HG03378 (cell line): Measurements from ENCODE around the gene ANXA5.

ENCODE experiments used
- ATAC-seq: cut with Tn5 transposase; IDR thresholded peaks from one replicate; pipeline ENCODE4 v1.9.1; 2021; ENCODE audit warnings: mild to moderate bottlenecking, moderate library complexity; ENCODE audit not compliant: unreplicated experiment

ANXA5 gene

GRCh38 chr4:121712001-121712651 lies 15.3 kb upstream of the ANXA5 start:
- no peak for ATAC-seq

- peak; percentile 79 for ATAC-seq
These were observed 14.7 kb upstream of the ANXA5 start for GRCh38 chr4:121711263-121712000.

GRCh38 chr4:121709766-121710405 lies 13.1 kb upstream of the ANXA5 start:
- ATAC-seq, result peak; percentile 49

GRCh38 chr4:121707344-121707743 lies 10.6 kb upstream of the ANXA5 start:
- ATAC-seq, result no peak

GRCh38 chr4:121706595-121707021 lies 9.8 kb upstream of the ANXA5 start:
- ATAC-seq, result peak; percentile 66

GRCh38 chr4:121705521-121705920 lies 8.7 kb upstream of the ANXA5 start:
- no peak for ATAC-seq

- ATAC-seq, result no peak
These were observed 5.4 kb upstream of the ANXA5 start for GRCh38 chr4:121702136-121702535.

- no peak for ATAC-seq
These were observed 4.5 kb upstream of the ANXA5 start for GRCh38 chr4:121701263-121701662.

GRCh38 chr4:121698236-121698671 lies 1.5 kb upstream of the ANXA5 start:
- no peak for ATAC-seq

- peak; percentile 39 for ATAC-seq
These were observed 784 bp upstream of the ANXA5 start for GRCh38 chr4:121697564-121697963.

- peak; percentile 31 for ATAC-seq
These were observed 605 bp downstream of the ANXA5 start for GRCh38 chr4:121696170-121696580.

GRCh38 chr4:121693886-121694285 lies 2.9 kb downstream of the ANXA5 start:
- no peak for ATAC-seq

GRCh38 chr4:121693450-121693849 lies 3.3 kb downstream of the ANXA5 start:
- no peak for ATAC-seq

- ATAC-seq, result no peak
These were observed 4.5 kb downstream of the ANXA5 start for GRCh38 chr4:121692261-121692660.

- peak; percentile 56 for ATAC-seq
These were observed 6.8 kb downstream of the ANXA5 start for GRCh38 chr4:121690001-121690400.

GRCh38 chr4:121688701-121689100 lies 8.1 kb downstream of the ANXA5 start:
- no peak for ATAC-seq

- ATAC-seq, result no peak
These were observed 8.5 kb downstream of the ANXA5 start for GRCh38 chr4:121688261-121688660.

GRCh38 chr4:121686255-121686654 lies 10.5 kb downstream of the ANXA5 start:
- ATAC-seq, result no peak

- ATAC-seq, result no peak
These were observed 11.5 kb downstream of the ANXA5 start for GRCh38 chr4:121685257-121685656.

- no peak for ATAC-seq
These were observed 12.2 kb downstream of the ANXA5 start for GRCh38 chr4:121684561-121684960.

- ATAC-seq, result no peak
These were observed 12.8 kb downstream of the ANXA5 start for GRCh38 chr4:121684016-121684415.

- no peak for ATAC-seq
These were observed 16.2 kb downstream of the ANXA5 start for GRCh38 chr4:121680571-121680970.
